HG03378 (cell line): ENCODE data around the gene CCDC174.
A peak's percentile ranks its signal among the peaks of the same experiment; 100 is the strongest.
"Not testable (repeated sequence)": the region's sequence is repeated elsewhere in the genome, so short reads cannot be mapped to it uniquely, and the experiment has no call there.

Experiments used
- ATAC-seq: cut with Tn5 transposase; IDR thresholded peaks from one replicate; pipeline ENCODE4 v1.9.1; 2021; ENCODE audit warnings: mild to moderate bottlenecking, moderate library complexity; ENCODE audit not compliant: unreplicated experiment

The CCDC174 gene

GRCh38 chr3:14651440-14652251, at the start of gene CCDC174:
CCDC174 (plus strand) TSS chr3:14651762; CDS start chr3:14651837, 75 bp downstream.
- ATAC-seq: peak; percentile 98

- ATAC-seq: no peak
These were observed 49.4 kb upstream of the CCDC174 start for GRCh38 chr3:14602006-14602803.

GRCh38 chr3:14602804-14603644, 48.5 kb upstream of the CCDC174 start:
- no peak for ATAC-seq

GRCh38 chr3:14605067-14605466, 46.5 kb upstream of the CCDC174 start:
- no peak for ATAC-seq

- ATAC-seq: no peak
These were observed 45.8 kb upstream of the CCDC174 start for GRCh38 chr3:14605744-14606143.

GRCh38 chr3:14606669-14607339, 44.8 kb upstream of the CCDC174 start:
- ATAC-seq: no peak

- ATAC-seq: no peak
These were observed 43.3 kb upstream of the CCDC174 start for GRCh38 chr3:14608298-14608697.

- ATAC-seq: not testable (repeated sequence)
These were observed 42.5 kb upstream of the CCDC174 start for GRCh38 chr3:14609058-14609457.

- ATAC-seq: no peak
These were observed 42.1 kb upstream of the CCDC174 start for GRCh38 chr3:14609506-14609905.

- no peak for ATAC-seq
These were observed 41.6 kb upstream of the CCDC174 start for GRCh38 chr3:14609941-14610340.

GRCh38 chr3:14614189-14614588, 37.4 kb upstream of the CCDC174 start:
- no peak for ATAC-seq

- ATAC-seq: no peak
These were observed 36.7 kb upstream of the CCDC174 start for GRCh38 chr3:14614862-14615261.

GRCh38 chr3:14616606-14617507, 34.7 kb upstream of the CCDC174 start:
- no peak for ATAC-seq

GRCh38 chr3:14617508-14618023, 34.0 kb upstream of the CCDC174 start:
- ATAC-seq: no peak

- ATAC-seq: no peak
These were observed 32.0 kb upstream of the CCDC174 start for GRCh38 chr3:14619605-14620004.

- no peak for ATAC-seq
These were observed 31.1 kb upstream of the CCDC174 start for GRCh38 chr3:14620512-14620911.

GRCh38 chr3:14621093-14621492, 30.5 kb upstream of the CCDC174 start:
- no peak for ATAC-seq

- no peak for ATAC-seq
These were observed 29.2 kb upstream of the CCDC174 start for GRCh38 chr3:14622368-14622767.

GRCh38 chr3:14623569-14624051, 28.0 kb upstream of the CCDC174 start:
- ATAC-seq: no peak
